ENCODE data around the gene TDRKH.

The TDRKH gene

GRCh38 chr1:151790071-151790939, at the start of gene TDRKH:
Gene TDRKH, minus strand, starts transcription at chr1:151790500. Its CDS starts 7,478 bp downstream, at chr1:151783022.
- H3K4me3 ChIP-seq (ENCODE audit: low read depth, low read length): peak within 1 kb of the TSS; percentile 83
- peak; percentile 100 for DNase-seq (ENCODE audit: low read depth, low spot score)
- in situ Hi-C loops (cut with HindIII; ENCODE audit: low sequenced_read_pairs): no loop called here
- TF ChIP-seq CTCF (IDR thresholded peaks at IDR 0.05; ENCODE audit: low read depth, low read length): peak; percentile 21

GRCh38 chr1:151839457-151840403, 49.4 kb upstream of the TDRKH start, which contains the start of gene C2CD4D:
Gene C2CD4D, minus strand, starts transcription at chr1:151839820. Its CDS starts 831 bp downstream, at chr1:151838989.
- TF ChIP-seq CTCF (IDR thresholded peaks at IDR 0.05; ENCODE audit: low read depth, low read length): no peak
- in situ Hi-C loops (cut with HindIII; ENCODE audit: low sequenced_read_pairs): no loop called here
- no peak for DNase-seq (ENCODE audit: low read depth, low spot score)
- peak within 1 kb of the TSS; percentile 22 for H3K4me3 ChIP-seq (ENCODE audit: low read depth, low read length)

DNA sequence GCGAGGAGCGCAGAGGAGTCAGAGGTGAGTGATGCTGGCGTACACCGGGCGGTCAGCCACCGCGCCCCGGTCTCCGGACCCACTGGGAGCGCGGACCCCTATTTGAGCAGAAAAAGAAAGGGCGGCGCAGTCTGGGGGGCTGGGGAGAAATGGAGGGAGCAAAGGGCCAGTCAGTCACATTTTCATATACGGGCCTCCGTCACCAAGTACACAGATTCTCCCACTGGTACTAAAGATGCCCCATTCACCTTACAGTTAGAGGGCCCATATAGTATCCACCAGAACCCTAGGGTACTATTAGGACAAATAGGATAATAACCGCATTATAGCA, 48.7 kb upstream of the TDRKH start:
- no peak for DNase-seq (ENCODE audit: low read depth, low spot score)
- no peak for TF ChIP-seq CTCF (IDR thresholded peaks at IDR 0.05; ENCODE audit: low read depth, low read length)
- H3K4me3 ChIP-seq (ENCODE audit: low read depth, low read length): no peak overlapping the region
- in situ Hi-C loops (cut with HindIII; ENCODE audit: low sequenced_read_pairs): no loop called here

DNA sequence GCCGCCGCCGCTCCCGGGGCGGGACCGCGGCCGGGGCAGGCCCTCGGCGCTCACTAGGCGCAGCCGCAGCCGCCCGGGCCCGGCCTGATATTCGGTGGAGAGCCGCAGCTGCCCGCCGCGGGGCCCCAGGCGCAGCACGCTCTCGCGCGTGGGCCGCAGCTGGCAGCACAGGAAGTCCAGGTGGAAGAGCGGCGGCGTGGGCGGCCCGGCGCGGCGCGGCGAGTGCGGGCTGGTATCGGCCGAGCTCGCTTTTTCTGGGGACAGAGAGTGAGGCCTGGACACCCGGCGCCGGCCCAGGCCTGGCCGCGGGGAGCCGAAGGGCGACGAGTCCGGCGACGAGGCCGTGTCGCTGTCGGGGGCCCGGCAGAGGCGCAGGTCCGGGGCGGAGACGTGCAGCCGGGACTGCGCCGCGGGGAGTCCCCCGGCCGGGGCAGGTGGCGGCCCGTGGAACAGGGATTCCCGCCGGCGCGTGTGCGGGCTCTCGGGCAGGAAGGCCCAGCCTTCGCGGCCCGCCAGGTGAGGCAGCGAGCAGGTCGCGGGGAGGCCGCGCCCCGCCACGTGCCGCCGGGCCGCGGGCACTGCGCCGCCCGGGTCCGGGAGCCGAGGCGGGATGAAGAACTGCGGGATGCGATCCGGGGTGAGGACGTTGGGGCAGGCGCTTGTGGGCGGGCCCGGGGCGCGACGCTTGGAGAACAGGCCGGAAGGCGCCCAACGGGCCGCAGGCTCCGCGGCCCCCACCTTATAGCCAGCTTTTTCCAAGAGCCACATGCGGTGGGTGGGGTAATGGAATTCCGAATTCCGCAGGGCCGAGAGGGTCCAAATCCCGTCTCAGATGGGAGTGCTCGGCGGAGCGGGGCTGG, 48.2 kb upstream of the TDRKH start:
- in situ Hi-C loops (cut with HindIII; ENCODE audit: low sequenced_read_pairs): no loop called here
- no peak overlapping the region for H3K4me3 ChIP-seq (ENCODE audit: low read depth, low read length)

DNA sequence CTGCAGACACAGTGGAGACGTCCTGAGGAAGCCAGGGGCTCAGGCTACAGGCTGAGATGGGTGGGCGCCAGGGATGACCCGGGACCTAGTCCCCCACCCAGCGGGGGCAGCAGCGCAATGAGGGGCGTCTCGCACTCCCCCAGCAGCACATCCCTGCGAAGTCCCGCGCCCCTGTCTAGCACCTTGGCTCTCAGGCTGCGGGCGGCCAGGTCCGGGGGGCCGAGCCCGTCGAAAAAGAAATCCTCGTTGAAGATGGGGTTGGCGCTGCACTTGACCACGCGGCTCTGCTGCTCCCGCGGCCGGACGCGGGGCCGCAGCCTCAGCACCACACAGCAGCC, 47.6 kb upstream of the TDRKH start:
- H3K4me3 ChIP-seq (ENCODE audit: low read depth, low read length): no peak overlapping the region
- no peak for TF ChIP-seq CTCF (IDR thresholded peaks at IDR 0.05; ENCODE audit: low read depth, low read length)
- DNase-seq (ENCODE audit: low read depth, low spot score): no peak
- in situ Hi-C loops (cut with HindIII; ENCODE audit: low sequenced_read_pairs): no loop called here

More for the DNA sequence above, 48.2 kb upstream of the TDRKH start:
- no peak for TF ChIP-seq CTCF (IDR thresholded peaks at IDR 0.05; ENCODE audit: low read depth, low read length)
- DNase-seq (ENCODE audit: low read depth, low spot score): no peak

DNA sequence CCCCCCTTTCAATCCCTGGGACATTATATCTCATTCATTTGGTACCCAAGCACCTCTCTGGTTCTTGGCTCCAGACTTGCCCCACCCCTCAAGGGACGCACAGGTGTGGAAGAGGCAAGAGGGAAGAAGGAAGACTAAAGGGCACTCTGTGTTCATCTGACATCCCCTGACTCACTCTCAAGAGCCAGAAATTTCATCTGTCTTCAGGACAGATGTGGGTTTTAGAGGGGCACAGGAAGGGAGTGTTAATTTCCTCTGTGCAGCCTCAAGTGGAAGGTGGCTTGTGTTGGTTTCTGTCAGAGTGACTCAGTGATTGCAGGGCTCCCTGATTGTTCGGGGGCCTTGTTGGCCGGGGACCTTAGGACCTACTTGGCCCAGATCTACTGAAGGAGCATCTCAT, 46.9 kb upstream of the TDRKH start:
- H3K4me3 ChIP-seq (ENCODE audit: low read depth, low read length): no peak overlapping the region
- no peak for TF ChIP-seq CTCF (IDR thresholded peaks at IDR 0.05; ENCODE audit: low read depth, low read length)
- in situ Hi-C loops (cut with HindIII; ENCODE audit: low sequenced_read_pairs): no loop called here
- no peak for DNase-seq (ENCODE audit: low read depth, low spot score)

Measured in astrocyte of the spinal cord (primary cell).